ENCODE measurements around the gene KRT80. TPM values are rescaled to one million over a fixed set of nuclear protein-coding genes. Genes with fewer than 3 reads are reported as not detected.

The KRT80 gene
- total RNA-seq (2021; ENCODE audit: unreplicated experiment): 51.5 TPM
- polyA plus RNA-seq (2012; ENCODE audit: insufficient read length): 30.3 TPM
- Bru-seq, nascent RNA: percentile 78 among the genes with signal in this experiment
- percentile 77 among the genes with signal in this experiment for BruChase-seq, experiment 1, labeled RNA remaining after a 2-hour chase
- BruChase-seq, experiment 2, labeled RNA remaining after a 6-hour chase: percentile 89 among the genes with signal in this experiment
- long read RNA-seq, transcript KRT80-202 (9 exons, 3,859 nt): major isoform, 12 of 50 reads
- long read RNA-seq, partial matches to known transcripts: 32 of 50 reads
- long read RNA-seq, other reads (novel, unspliced or antisense): 3 of 50 reads

- no peaks in the 10 kb centered on the region for H3K9me3 ChIP-seq (ENCODE audit: control insufficient read depth, insufficient read depth, low read depth, low read length)
- CTCF ChIA-PET: interaction anchor here (0.6 to 1.0 kb wide), 2 partner anchors 16 to 134 kb away, joined by 4 to 5 read pairs; no protein-coding TSS in a partner anchor
- POLR2A ChIA-PET: interaction anchor here (1.4 kb wide), 1 partner anchor 11 kb away, joined by 11 read pairs; no protein-coding TSS in a partner anchor
- DNase-seq (ENCODE audit: low read depth, low spot score) (peak; percentile 96), ATAC-seq (peak; percentile 92)
- H3K4me3 ChIP-seq (ENCODE audit: low read depth in 2 of 2, low read length in 2 of 2): peak within 1 kb of the TSS; percentile 30 to 67
- H3K4me1 ChIP-seq (ENCODE audit: control insufficient read depth, insufficient read depth, low read length): peaks cover 81% of the 10 kb centered on the region
- H3K36me3 ChIP-seq (ENCODE audit: control insufficient read depth, insufficient read depth, low read length): no peaks in the 10 kb centered on the region
- H3K27me3 ChIP-seq (ENCODE audit: control insufficient read depth, insufficient read depth, low read length): no peaks in the 10 kb centered on the region
- intact Hi-C loops (cut with micrococcal nuclease; ENCODE audit: unreplicated experiment) (no loop called here), in situ Hi-C loops (cut with HindIII; ENCODE audit: low pct_unique_long_range_greater_than_20kb, low sequenced_read_pairs) (no loop called here)
- H3K27ac ChIP-seq (ENCODE audit: low read length): peak within 1 kb of the TSS; percentile 95
- no peak for TF ChIP-seq CTCF (IDR thresholded peaks at IDR 0.05)
- no peak for TF ChIP-seq SIN3A (IDR thresholded peaks at IDR 0.05; ENCODE audit: borderline replicate concordance, insufficient read depth, low read depth, low read length)
- peak; percentile 83 for TF ChIP-seq POLR2AphosphoS5 (IDR thresholded peaks at IDR 0.05; ENCODE audit: low read depth, low read length)
- no peak for TF ChIP-seq REST (IDR thresholded peaks at IDR 0.05; ENCODE audit: insufficient read depth in 1 of 2, low read depth in 2 of 2, low read length in 1 of 2)
- peak; percentile 31; the same call in 1 of the 2 replicates for TF ChIP-seq TCF7L2 (IDR thresholded peaks at IDR 0.05; ENCODE audit: low read depth, low read length)
- no TSS peak for BruUV-seq (replicated peaks)
These were observed at the start of gene KRT80 for GRCh38 chr12:52191841-52192791. Gene KRT80 (minus strand): TSS chr12:52192014. CDS start chr12:52191902, 112 bp downstream.

- ChIA-PET POLR2A (interaction anchor here (0.9 kb wide), 1 partner anchor 70 kb away, joined by 3 read pairs; no protein-coding TSS in a partner anchor), CTCF (no interaction called here)
- in situ Hi-C loops (cut with HindIII; ENCODE audit: low pct_unique_long_range_greater_than_20kb, low sequenced_read_pairs) (no loop called here), intact Hi-C loops (cut with micrococcal nuclease; ENCODE audit: unreplicated experiment) (no loop called here)
- BruUV-seq (replicated peaks): no TSS peak
- TF ChIP-seq CTCF (IDR thresholded peaks at IDR 0.05) (no peak), REST (IDR thresholded peaks at IDR 0.05; ENCODE audit: insufficient read depth in 1 of 2, low read depth in 2 of 2, low read length in 1 of 2) (no peak), SIN3A (IDR thresholded peaks at IDR 0.05; ENCODE audit: borderline replicate concordance, insufficient read depth, low read depth, low read length) (no peak), TCF7L2 (IDR thresholded peaks at IDR 0.05; ENCODE audit: low read depth, low read length) (no peak)
- ATAC-seq (no peak), DNase-seq (ENCODE audit: low read depth, low spot score) (no peak)
- Histone ChIP-seq H3K9me3 (ENCODE audit: control insufficient read depth, insufficient read depth, low read depth, low read length) (no peaks in the 10 kb centered on the region), H3K27me3 (ENCODE audit: control insufficient read depth, insufficient read depth, low read length) (no peaks in the 10 kb centered on the region), H3K4me1 (ENCODE audit: control insufficient read depth, insufficient read depth, low read length) (peaks cover 57% of the 10 kb centered on the region), H3K4me3 (ENCODE audit: low read depth in 2 of 2, low read length in 2 of 2) (no peak overlapping the region), H3K36me3 (ENCODE audit: control insufficient read depth, insufficient read depth, low read length) (no peaks in the 10 kb centered on the region), H3K27ac (ENCODE audit: low read length) (peak overlapping the region; percentile 97)
These were observed 49.5 kb upstream of the KRT80 start for GRCh38 chr12:52241205-52241842.

All from Panc1 (cell line).